Endothelial cell of umbilical vein (primary cell): ENCODE results near the gene ADAM10.

Source experiments
- CTCF ChIP-seq, 2 donors: IDR thresholded peaks; 1 replicate in 1 of 2; 2 replicates in 1 of 2; pipeline ENCODE4 v1.5.1; 2011; ENCODE audit warnings: low read length in 2 of 2, mild to moderate bottlenecking in 2 of 2, moderate library complexity in 2 of 2, control low read depth in 1 of 2, inconsistent platforms in 1 of 2, low read depth in 1 of 2; ENCODE audit not compliant: insufficient read depth in 1 of 2; ENCODE audit errors: extremely low read depth in 1 of 2
- EZH2 ChIP-seq: IDR thresholded peaks from 2 replicates; pipeline ENCODE4 v1.6.1; 2012; ENCODE audit warnings: borderline replicate concordance, low read depth, mild to moderate bottlenecking, moderate library complexity, low read length, inconsistent platforms; ENCODE audit not compliant: severe bottlenecking
- FOS ChIP-seq: IDR thresholded peaks from 2 replicates; pipeline ENCODE4 v1.6.1; 2011; ENCODE audit warnings: mild to moderate bottlenecking, low read length, moderate library complexity, borderline replicate concordance; ENCODE audit not compliant: insufficient read depth
- GATA2 ChIP-seq: IDR thresholded peaks from 2 replicates; pipeline ENCODE4 v1.7.0; 2011; ENCODE audit warnings: low read depth, mild to moderate bottlenecking, moderate library complexity, mixed read lengths, low read length; ENCODE audit not compliant: insufficient read length, insufficient read depth
- JUN ChIP-seq: IDR thresholded peaks from 2 replicates; pipeline ENCODE4 v1.6.1; 2011; ENCODE audit warnings: borderline replicate concordance, low read depth; ENCODE audit not compliant: insufficient read length, insufficient read depth
- MAX ChIP-seq: IDR thresholded peaks from 2 replicates; pipeline ENCODE4 v1.6.1; 2011; ENCODE audit not compliant: insufficient read depth, insufficient read length
- MYC ChIP-seq: IDR thresholded peaks from one replicate; pipeline ENCODE4 v1.6.1; 2011; ENCODE audit warnings: mild to moderate bottlenecking, low read depth, low read length
- POLR2A ChIP-seq: IDR thresholded peaks from 2 replicates; pipeline ENCODE4 v1.6.1; 2012; ENCODE audit warnings: low read depth, mild to moderate bottlenecking, control low read depth, low read length
- POLR2AphosphoS5 ChIP-seq: IDR thresholded peaks from 2 replicates; pipeline ENCODE4 v1.6.1; 2012; ENCODE audit warnings: low read depth, mild to moderate bottlenecking, control low read depth, low read length, moderate library complexity; ENCODE audit not compliant: insufficient read depth

- TF ChIP-seq POLR2AphosphoS5 (no peak), CTCF (IDR thresholded peaks at IDR 0.05; ENCODE audit: extremely low read depth in 1 of 2, insufficient read depth in 1 of 2, low read depth in 1 of 2, low read length in 2 of 2) (no peak), FOS (no peak), POLR2A (no peak), JUN (no peak), EZH2 (no peak), MYC (no peak), GATA2 (no peak), MAX (no peak)
Observed at GRCh38 chr15:58717357-58717756, 32.1 kb downstream of the ADAM10 start.
